ENCODE measurements around the gene SLC9B1.

DNA sequence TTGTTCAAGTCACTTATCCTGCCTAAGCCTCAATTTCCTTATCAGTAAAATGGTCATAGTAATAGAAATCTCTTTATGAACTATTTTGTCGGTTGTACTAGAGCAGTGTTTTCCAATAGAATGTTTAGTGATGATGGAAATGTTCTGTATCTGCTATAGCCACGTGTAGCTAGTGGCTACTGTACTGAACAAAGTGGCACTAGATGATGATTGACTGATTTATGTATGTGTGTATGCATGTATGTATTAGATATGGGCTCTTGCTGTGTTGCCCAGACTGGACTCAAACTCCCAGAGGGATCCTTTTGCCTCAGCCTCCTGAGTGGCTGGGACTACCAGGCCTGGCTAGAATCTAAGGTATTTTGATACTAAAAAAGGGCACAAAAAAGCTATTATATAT is 24.7 kb upstream of the SLC9B1 start:
- no peak for TF ChIP-seq CTCF (IDR thresholded peaks at IDR 0.05)
- no peak for TF ChIP-seq POLR2A (IDR thresholded peaks at IDR 0.05)

Measured in body of pancreas (tissue), 4 donors.